ENCODE measurements around the gene FOXP1.

GRCh38 chr3:71484452-71484851 lies 99.1 kb downstream of the FOXP1 start:
- no peak for TF ChIP-seq SP1 (IDR thresholded peaks at IDR 0.05)
- no peak for TF ChIP-seq FOXK2 (IDR thresholded peaks at IDR 0.05)
- TF ChIP-seq BHLHE40 (IDR thresholded peaks at IDR 0.05; ENCODE audit: borderline replicate concordance) = no peak
- no peak for TF ChIP-seq LEF1 (IDR thresholded peaks at IDR 0.05; ENCODE audit: borderline replicate concordance)
- TF ChIP-seq TARDBP (IDR thresholded peaks at IDR 0.05) = no peak
- no peak for TF ChIP-seq FOXM1 (IDR thresholded peaks at IDR 0.05; ENCODE audit: borderline replicate concordance)
- TF ChIP-seq ELF4 (IDR thresholded peaks at IDR 0.05) = no peak
- no peak for TF ChIP-seq HDGF (IDR thresholded peaks at IDR 0.05; ENCODE audit: borderline replicate concordance)
- TF ChIP-seq ARNT (IDR thresholded peaks at IDR 0.05) = no peak
- no peak for TF ChIP-seq L3MBTL2 (conservative IDR thresholded peaks at IDR 0.05)

Measured in HEK293T (cell line).